HepG2 (cell line): ENCODE measurements around the gene LMF2. TPM values are rescaled to one million over a fixed set of nuclear protein-coding genes. Genes with fewer than 3 reads are reported as not detected.

Source experiments
- ATM ChIP-seq: fragments of 450-650 bp; IDR thresholded peaks from 2 replicates; pipeline ENCODE4 v1.7.1; 2017; ENCODE audit warnings: mild to moderate bottlenecking, borderline replicate concordance
- CENPBD1 ChIP-seq: sonication (generic); formaldehyde crosslinking; IDR thresholded peaks from 2 replicates; pipeline ENCODE4 v1.8.0; 2022; ENCODE audit warnings: missing genetic modification reagents, low read depth, mild to moderate bottlenecking, borderline replicate concordance
- CREBL2 ChIP-seq: sonication (generic); formaldehyde crosslinking; IDR thresholded peaks from 2 replicates; pipeline ENCODE4 v1.8.1; 2023; ENCODE audit warnings: missing genetic modification reagents, mild to moderate bottlenecking, borderline replicate concordance
- E2F1 ChIP-seq: sonication (generic); formaldehyde crosslinking; IDR thresholded peaks from 2 replicates; pipeline ENCODE4 v1.5.0; 2020; ENCODE audit warnings: missing genetic modification reagents
- ELF3 ChIP-seq: IDR thresholded peaks from 2 replicates; pipeline ENCODE4 v1.6.1; 2016; ENCODE audit warnings: missing genetic modification reagents, missing compliant biosample characterization
- GLI4 ChIP-seq: sonication (generic); formaldehyde crosslinking; IDR thresholded peaks from 2 replicates; pipeline ENCODE4 v1.5.1; 2020; ENCODE audit warnings: missing genetic modification reagents, mild to moderate bottlenecking, moderate library complexity, borderline replicate concordance
- HIC2 ChIP-seq: sonication (generic); formaldehyde crosslinking; IDR thresholded peaks from 2 replicates; pipeline ENCODE4 v1.9.0; 2022; ENCODE audit warnings: low read depth, missing genetic modification reagents
- HNRNPH1 ChIP-seq: fragments of 200-400 bp; formaldehyde crosslinking; optimal IDR thresholded peaks from 2 replicates; pipeline ENCODE3; 2017; ENCODE audit warnings: mild to moderate bottlenecking, low read depth, low read length
- HNRNPUL1 ChIP-seq: fragments of 200-400 bp; formaldehyde crosslinking; IDR thresholded peaks from 2 replicates; pipeline ENCODE4 v1.6.1; 2017; ENCODE audit warnings: low read depth, mild to moderate bottlenecking, low read length, moderate library complexity
- KLF13 ChIP-seq: sonication (generic); formaldehyde crosslinking; IDR thresholded peaks from 2 replicates; pipeline ENCODE4 v1.4.0; 2020; ENCODE audit warnings: mild to moderate bottlenecking, missing genetic modification reagents
- KLF16 ChIP-seq, 2 experiments: sonication (generic) in 1 of 2; formaldehyde crosslinking in 1 of 2; IDR thresholded peaks; 2 replicates each; pipeline versions ENCODE4 v1.6.1 to v1.8.0; 2016 to 2023; ENCODE audit warnings: missing genetic modification reagents in 2 of 2, missing compliant biosample characterization in 1 of 2
- NR2F1 ChIP-seq, 2 experiments: fragments of 450-650 bp in 1 of 2; formaldehyde crosslinking in 1 of 2; IDR thresholded peaks; 2 replicates each; pipeline versions ENCODE4 v1.5.0 to v1.6.1; 2016 to 2020; ENCODE audit warnings: mild to moderate bottlenecking in 1 of 2, missing compliant biosample characterization in 1 of 2, missing genetic modification reagents in 1 of 2, moderate library complexity in 1 of 2
- SMARCE1 ChIP-seq: fragments of 450-650 bp; IDR thresholded peaks from 2 replicates; pipeline ENCODE4 v1.6.1; 2017; ENCODE audit warnings: borderline replicate concordance
- SNAI1 ChIP-seq: sonication (generic); formaldehyde crosslinking; IDR thresholded peaks from 2 replicates; pipeline ENCODE4 v1.5.0; 2020; ENCODE audit warnings: mild to moderate bottlenecking, missing genetic modification reagents, borderline replicate concordance
- SPEN ChIP-seq: sonication (generic); formaldehyde crosslinking; IDR thresholded peaks from 2 replicates; pipeline ENCODE4 v1.5.1; 2020; ENCODE audit warnings: low read depth, mild to moderate bottlenecking, missing genetic modification reagents
- TAF1 ChIP-seq: sonication (generic); formaldehyde crosslinking; IDR thresholded peaks from 2 replicates; pipeline ENCODE4 v1.4.0; 2020; ENCODE audit warnings: missing genetic modification reagents
- TSC22D2 ChIP-seq: sonication (generic); formaldehyde crosslinking; IDR thresholded peaks from 2 replicates; pipeline ENCODE4 v1.5.1; 2020; ENCODE audit warnings: missing genetic modification reagents, mild to moderate bottlenecking, borderline replicate concordance
- ZBTB43 ChIP-seq: sonication (generic); formaldehyde crosslinking; conservative IDR thresholded peaks from 2 replicates; pipeline ENCODE4 v1.4.0; 2020; ENCODE audit warnings: missing genetic modification reagents
- ZFP1 ChIP-seq: IDR thresholded peaks from 2 replicates; pipeline ENCODE4 v1.6.1; 2016
- ZNF326 ChIP-seq: sonication (generic); formaldehyde crosslinking; IDR thresholded peaks from 2 replicates; pipeline ENCODE4 v1.4.0; 2020; ENCODE audit warnings: missing genetic modification reagents, borderline replicate concordance
- ZNF446 ChIP-seq: sonication (generic); formaldehyde crosslinking; IDR thresholded peaks from 2 replicates; pipeline ENCODE4 v1.5.0; 2020; ENCODE audit warnings: mild to moderate bottlenecking, missing genetic modification reagents
- ZNF496 ChIP-seq: sonication (generic); formaldehyde crosslinking; IDR thresholded peaks from 2 replicates; pipeline ENCODE4 v1.8.1; 2023; ENCODE audit warnings: mild to moderate bottlenecking, moderate library complexity, missing genetic modification reagents; ENCODE audit not compliant: insufficient replicate concordance
- ZNF549 ChIP-seq: sonication (generic); formaldehyde crosslinking; IDR thresholded peaks from 2 replicates; pipeline ENCODE4 v1.5.0; 2020; ENCODE audit warnings: missing genetic modification reagents
- ZNF766 ChIP-seq: sonication (generic); formaldehyde crosslinking; IDR thresholded peaks from 2 replicates; pipeline ENCODE4 v1.5.0; 2020; ENCODE audit warnings: missing genetic modification reagents, borderline replicate concordance
- ZNF781 ChIP-seq: sonication (generic); formaldehyde crosslinking; IDR thresholded peaks from 2 replicates; pipeline ENCODE4 v1.5.1; 2020; ENCODE audit warnings: borderline replicate concordance, mild to moderate bottlenecking, missing genetic modification reagents; ENCODE audit errors: not compliant biosample characterization
- ZSCAN22 ChIP-seq: sonication (generic); formaldehyde crosslinking; IDR thresholded peaks from 2 replicates; pipeline ENCODE4 v1.4.0; 2020; ENCODE audit warnings: mild to moderate bottlenecking, missing genetic modification reagents
- polyA plus RNA-seq, 8 experiments: library from polyadenylated mRNA; depleted of rRNA in 3 of 8; stranded (reverse) in 7 of 8; unstranded in 1 of 8; fragments of >200 nt; fragmentation: Illumina TruSeq in 4 of 8; extraction: Trizol in 4 of 8; gene quantifications; 2 replicates each; pipeline versions ENCODE4 v1.2.1 to v1.2.3, GENCODE V29; 2011 to 2016; ENCODE audit warnings: low read depth in 4 of 8, missing spikeins in 1 of 8, mixed read lengths in 1 of 8; ENCODE audit not compliant: insufficient read depth in 1 of 8
- total RNA-seq, 5 experiments: library from RNA; depleted of rRNA; stranded (reverse); fragments of >200 nt; fragmentation: Illumina TruSeq; extraction: Trizol; gene quantifications; 2 replicates each; pipeline ENCODE4 v1.2.3, GENCODE V29; 2016; ENCODE audit warnings: low read depth in 1 of 5

LMF2 gene
- total and polyA plus RNA-seq, 2 of the 13 experiments (the other 11 are each of a cell fraction or from before 2014, with no cell fraction given): 23.3 to 30.6 TPM

- TF ChIP-seq NR2F1 (CRISPR knock-in tag; IDR thresholded peaks at IDR 0.05) (no peak; a peak in 1 of 4 replicates), E2F1 (CRISPR knock-in tag) (peak; percentile 79), ZNF766 (CRISPR knock-in tag) (no peak; the same call in 1 of the 2 replicates), ZNF781 (CRISPR knock-in tag) (peak; percentile 52), ZNF549 (CRISPR knock-in tag) (no peak), ZFP1 (CRISPR knock-in tag) (no peak), ZNF496 (CRISPR knock-in tag) (no peak), ATM (no peak), KLF13 (no peak), CENPBD1 (no peak), CREBL2 (CRISPR knock-in tag) (0 out of 2 replicates have a peak, but pooled peaks have one; percentile 19), TSC22D2 (CRISPR knock-in tag) (peak; percentile 66; the same call in 1 of the 2 replicates), KLF16 (CRISPR knock-in tag; IDR thresholded peaks at IDR 0.05) (peak in 1 of 2 experiments; percentile 65; a peak in 2 of 4 replicates), HNRNPUL1 (no peak), GLI4 (no peak), ZNF446 (peak; percentile 24; the same call in 1 of the 2 replicates), ELF3 (CRISPR knock-in tag) (no peak; the same call in 1 of the 2 replicates), TAF1 (CRISPR knock-in tag) (peak; percentile 54), HIC2 (CRISPR knock-in tag) (no peak), SMARCE1 (no peak), ZSCAN22 (CRISPR knock-in tag) (no peak), ZBTB43 (CRISPR knock-in tag) (no peak; the same call in 1 of the 2 replicates), ZNF326 (CRISPR knock-in tag) (no peak; the same call in 1 of the 2 replicates), SPEN (CRISPR knock-in tag) (0 out of 2 replicates have a peak, but pooled peaks have one; percentile 73), HNRNPH1 (no peak), SNAI1 (no peak)
Observed at GRCh38 chr22:50529897-50530579, 22.5 kb upstream of the LMF2 start, which contains the start of gene TYMP (continued).
